Measurements from ENCODE around the gene ARHGAP25.

The ARHGAP25 gene

GRCh38 chr2:68727683-68728375, 6.8 kb upstream of the ARHGAP25 start:
- no peaks in the 10 kb centered on the region for H3K9me3 ChIP-seq (ENCODE audit: insufficient read depth, low read length)
- peak overlapping the region; percentile 70 for H2AFZ ChIP-seq (ENCODE audit: low read depth, low read length, severe bottlenecking)
- H3K9ac ChIP-seq (ENCODE audit: low read length), result peak overlapping the region; percentile 55
- TF ChIP-seq EZH2phosphoT487 (conservative IDR thresholded peaks at IDR 0.05; ENCODE audit: low read length), result no peak
- TF ChIP-seq, protein P1, sequence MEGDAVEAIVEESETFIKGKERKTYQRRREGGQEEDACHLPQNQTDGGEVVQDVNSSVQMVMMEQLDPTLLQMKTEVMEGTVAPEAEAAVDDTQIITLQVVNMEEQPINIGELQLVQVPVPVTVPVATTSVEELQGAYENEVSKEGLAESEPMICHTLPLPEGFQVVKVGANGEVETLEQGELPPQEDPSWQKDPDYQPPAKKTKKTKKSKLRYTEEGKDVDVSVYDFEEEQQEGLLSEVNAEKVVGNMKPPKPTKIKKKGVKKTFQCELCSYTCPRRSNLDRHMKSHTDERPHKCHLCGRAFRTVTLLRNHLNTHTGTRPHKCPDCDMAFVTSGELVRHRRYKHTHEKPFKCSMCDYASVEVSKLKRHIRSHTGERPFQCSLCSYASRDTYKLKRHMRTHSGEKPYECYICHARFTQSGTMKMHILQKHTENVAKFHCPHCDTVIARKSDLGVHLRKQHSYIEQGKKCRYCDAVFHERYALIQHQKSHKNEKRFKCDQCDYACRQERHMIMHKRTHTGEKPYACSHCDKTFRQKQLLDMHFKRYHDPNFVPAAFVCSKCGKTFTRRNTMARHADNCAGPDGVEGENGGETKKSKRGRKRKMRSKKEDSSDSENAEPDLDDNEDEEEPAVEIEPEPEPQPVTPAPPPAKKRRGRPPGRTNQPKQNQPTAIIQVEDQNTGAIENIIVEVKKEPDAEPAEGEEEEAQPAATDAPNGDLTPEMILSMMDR (IDR thresholded peaks at IDR 0.05; ENCODE audit: insufficient read depth, low read length, poor library complexity, severe bottlenecking), result no peak
- H3K9me2 ChIP-seq (replicated peaks; ENCODE audit: insufficient read depth, low read length), result no peaks in the 10 kb centered on the region
- peaks cover 13% of the 10 kb centered on the region for H3F3A ChIP-seq (ENCODE audit: insufficient read depth)
- no peaks in the 10 kb centered on the region for H3K27me3 ChIP-seq (ENCODE audit: low read length)
- peak overlapping the region; percentile 55 for H3K4me2 ChIP-seq (ENCODE audit: low read depth, low read length, poor library complexity, severe bottlenecking)
- peak overlapping the region; percentile 78 for H3K27ac ChIP-seq (ENCODE audit: low read depth, low read length)
- no peaks in the 10 kb centered on the region for H4K20me1 ChIP-seq (ENCODE audit: low read depth, low read length)
- H3K4me3 ChIP-seq (ENCODE audit: insufficient read depth, low read length, poor library complexity, severe bottlenecking), result no peak overlapping the region
- H3K36me3 ChIP-seq (ENCODE audit: low read length), result no peaks in the 10 kb centered on the region
- H3K79me2 ChIP-seq (ENCODE audit: insufficient read depth, low read length), result no peaks in the 10 kb centered on the region

DNA sequence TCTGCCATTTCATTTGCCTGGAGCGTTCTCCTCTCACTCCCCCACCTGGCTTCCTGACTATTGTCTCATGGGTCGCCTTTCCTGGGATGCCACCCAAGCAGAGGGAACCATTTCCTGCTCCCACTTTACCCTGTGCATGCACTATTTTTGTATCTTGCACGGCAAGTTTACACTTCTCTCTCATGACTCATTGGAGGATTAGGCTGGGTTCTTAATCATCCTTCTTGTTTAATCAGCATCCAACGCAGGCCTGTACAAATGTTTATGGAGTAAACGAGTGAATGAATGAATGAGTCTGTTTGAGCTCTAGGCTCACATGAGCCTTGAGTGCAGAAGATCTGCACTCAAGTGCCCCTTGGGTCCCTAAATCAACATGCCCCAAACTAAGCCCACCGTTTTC, 3.8 kb upstream of the ARHGAP25 start:
- TF ChIP-seq, protein P1 (IDR thresholded peaks at IDR 0.05; ENCODE audit: insufficient read depth, low read length, poor library complexity, severe bottlenecking), result no peak
- Histone ChIP-seq H3K9ac (ENCODE audit: low read length) (no peak overlapping the region), H3K27ac (ENCODE audit: low read depth, low read length) (no peak overlapping the region)

DNA sequence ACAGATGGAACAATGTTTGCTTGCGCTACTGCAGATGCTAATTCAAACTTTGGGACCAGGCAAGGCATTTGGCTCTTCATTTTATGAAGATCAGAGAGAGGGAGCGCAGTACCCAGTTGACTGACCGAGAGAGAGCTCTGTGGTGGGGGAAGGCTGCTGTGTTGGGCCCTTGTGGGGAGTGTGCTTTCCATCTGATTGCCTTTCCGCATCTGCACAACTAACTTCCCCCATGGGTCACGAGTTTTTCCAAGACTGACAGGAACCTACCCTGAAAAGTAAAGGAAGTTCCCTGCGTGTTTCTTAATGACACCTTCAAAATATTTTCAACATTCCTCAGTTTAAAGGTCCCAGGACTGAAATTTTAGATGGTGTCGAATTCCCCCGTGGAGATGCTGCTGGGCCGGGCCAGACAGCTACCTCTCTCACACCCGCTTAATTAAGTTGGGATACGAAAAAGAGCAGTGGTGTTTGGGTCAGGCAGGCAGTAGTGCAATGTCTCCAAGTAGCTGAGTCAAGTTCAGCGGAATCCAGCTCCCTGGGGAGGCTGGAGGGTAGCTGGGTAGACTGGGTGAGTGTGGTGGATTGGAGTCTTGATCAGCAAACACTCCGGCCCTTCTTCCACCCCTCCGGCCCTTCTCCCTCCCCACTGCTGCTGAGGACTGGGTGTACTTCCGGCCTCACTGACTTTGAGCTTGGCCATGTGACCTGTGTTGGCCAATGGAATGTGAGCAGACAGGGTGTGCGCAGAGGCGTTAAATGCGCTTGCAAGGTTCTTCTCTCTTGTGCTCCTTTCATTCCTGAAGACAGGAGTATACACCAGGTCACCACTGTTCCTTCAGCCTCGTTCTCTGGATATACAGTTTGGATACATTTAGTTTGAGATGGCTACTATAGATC, 2.3 kb upstream of the ARHGAP25 start:
- Histone ChIP-seq H3K4me3 (ENCODE audit: insufficient read depth, low read length, poor library complexity, severe bottlenecking) (no peak overlapping the region), H4K20me1 (ENCODE audit: low read depth, low read length) (no peaks in the 10 kb centered on the region), H2AFZ (ENCODE audit: low read depth, low read length, severe bottlenecking) (no peak overlapping the region), H3K9ac (ENCODE audit: low read length) (no peak overlapping the region), H3K9me2 (replicated peaks; ENCODE audit: insufficient read depth, low read length) (no peaks in the 10 kb centered on the region), H3K4me2 (ENCODE audit: low read depth, low read length, poor library complexity, severe bottlenecking) (no peak overlapping the region), H3K36me3 (ENCODE audit: low read length) (no peaks in the 10 kb centered on the region), H3F3A (ENCODE audit: insufficient read depth) (peaks cover 27% of the 10 kb centered on the region), H3K9me3 (ENCODE audit: insufficient read depth, low read length) (no peaks in the 10 kb centered on the region), H3K27ac (ENCODE audit: low read depth, low read length) (no peak overlapping the region), H3K79me2 (ENCODE audit: insufficient read depth, low read length) (peaks cover 22% of the 10 kb centered on the region), H3K27me3 (ENCODE audit: low read length) (no peaks in the 10 kb centered on the region)
- TF ChIP-seq EZH2phosphoT487 (conservative IDR thresholded peaks at IDR 0.05; ENCODE audit: low read length), result no peak
- TF ChIP-seq, protein P1 (IDR thresholded peaks at IDR 0.05; ENCODE audit: insufficient read depth, low read length, poor library complexity, severe bottlenecking), result no peak

More for the DNA sequence above, 3.8 kb upstream of the ARHGAP25 start:
- no peaks in the 10 kb centered on the region for H4K20me1 ChIP-seq (ENCODE audit: low read depth, low read length)
- H3F3A ChIP-seq (ENCODE audit: insufficient read depth), result peaks cover 27% of the 10 kb centered on the region
- no peaks in the 10 kb centered on the region for H3K9me3 ChIP-seq (ENCODE audit: insufficient read depth, low read length)
- no peak overlapping the region for H3K4me2 ChIP-seq (ENCODE audit: low read depth, low read length, poor library complexity, severe bottlenecking)
- no peaks in the 10 kb centered on the region for H3K36me3 ChIP-seq (ENCODE audit: low read length)
- no peak overlapping the region for H2AFZ ChIP-seq (ENCODE audit: low read depth, low read length, severe bottlenecking)
- H3K79me2 ChIP-seq (ENCODE audit: insufficient read depth, low read length), result peaks cover 8% of the 10 kb centered on the region
- no peaks in the 10 kb centered on the region for H3K9me2 ChIP-seq (replicated peaks; ENCODE audit: insufficient read depth, low read length)
- no peak overlapping the region for H3K4me3 ChIP-seq (ENCODE audit: insufficient read depth, low read length, poor library complexity, severe bottlenecking)
- no peaks in the 10 kb centered on the region for H3K27me3 ChIP-seq (ENCODE audit: low read length)

Measured in SU-DHL-6 (cell line).